Activated T-helper 1 cell treated with Interleukin-2 at 50 U/mL for 16 hours (primary cell): ENCODE data around the gene HCRT.

Experiments
- DNase-seq: peaks from one replicate; pipeline ENCODE4 v3.0.0-alpha.2; 2020; ENCODE audit warnings: low read depth

The HCRT gene

DNA sequence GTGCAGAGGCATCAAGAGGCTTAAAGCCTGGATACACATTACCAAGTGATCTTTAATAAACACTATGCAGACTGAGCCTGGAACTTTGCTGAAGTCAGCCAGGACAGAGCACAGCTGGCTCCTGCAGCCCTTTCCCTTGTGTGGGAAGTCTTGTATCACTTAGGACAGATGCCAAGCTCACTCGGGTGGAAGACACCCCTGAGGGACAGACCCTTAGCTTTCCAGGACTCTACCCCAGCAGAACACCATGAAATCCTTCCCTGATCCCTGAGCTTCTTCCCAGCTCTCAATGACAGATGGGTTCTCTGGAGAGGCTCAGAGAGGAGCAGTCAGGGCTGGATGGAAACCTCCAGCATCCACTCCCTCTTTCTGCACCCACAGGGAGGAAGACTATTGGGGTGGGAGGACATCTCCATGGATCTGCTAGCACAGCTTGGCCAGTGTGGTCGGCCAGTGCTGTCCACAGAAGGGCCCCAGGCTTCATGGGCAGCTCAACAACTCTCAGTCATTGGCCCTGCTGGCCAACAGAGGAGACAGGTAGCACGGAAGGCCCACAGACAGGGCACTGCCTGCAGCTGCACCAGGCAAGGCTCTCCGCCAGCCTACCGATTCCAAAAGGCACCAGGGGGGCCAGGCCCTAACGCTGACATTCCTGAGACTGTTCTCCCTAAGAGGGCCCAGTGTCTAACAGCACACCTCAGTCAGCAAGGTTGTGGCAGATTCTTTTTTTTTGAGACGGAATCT lies 46.3 kb downstream of the HCRT start:
- no peak for DNase-seq

DNA sequence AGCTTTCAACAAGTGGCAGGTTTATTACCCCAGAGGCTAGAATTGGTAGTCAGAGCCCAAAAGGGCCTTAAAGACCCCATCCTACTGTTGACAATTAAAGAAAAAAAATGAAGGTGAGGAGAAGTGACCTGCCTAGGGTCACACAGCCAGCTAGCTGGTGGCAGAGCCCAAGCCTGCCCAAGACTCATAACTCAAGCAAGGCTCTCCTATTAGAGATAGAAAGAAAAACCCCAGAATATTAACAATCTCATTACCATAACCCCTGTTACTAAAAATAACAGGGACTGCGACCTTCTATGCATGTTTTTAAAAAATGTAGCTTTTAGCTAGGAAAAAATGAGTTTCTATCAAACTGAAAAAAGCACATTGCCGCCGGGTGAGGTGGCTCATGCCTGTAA lies 48.6 kb downstream of the HCRT start:
- DNase-seq: no peak

DNA sequence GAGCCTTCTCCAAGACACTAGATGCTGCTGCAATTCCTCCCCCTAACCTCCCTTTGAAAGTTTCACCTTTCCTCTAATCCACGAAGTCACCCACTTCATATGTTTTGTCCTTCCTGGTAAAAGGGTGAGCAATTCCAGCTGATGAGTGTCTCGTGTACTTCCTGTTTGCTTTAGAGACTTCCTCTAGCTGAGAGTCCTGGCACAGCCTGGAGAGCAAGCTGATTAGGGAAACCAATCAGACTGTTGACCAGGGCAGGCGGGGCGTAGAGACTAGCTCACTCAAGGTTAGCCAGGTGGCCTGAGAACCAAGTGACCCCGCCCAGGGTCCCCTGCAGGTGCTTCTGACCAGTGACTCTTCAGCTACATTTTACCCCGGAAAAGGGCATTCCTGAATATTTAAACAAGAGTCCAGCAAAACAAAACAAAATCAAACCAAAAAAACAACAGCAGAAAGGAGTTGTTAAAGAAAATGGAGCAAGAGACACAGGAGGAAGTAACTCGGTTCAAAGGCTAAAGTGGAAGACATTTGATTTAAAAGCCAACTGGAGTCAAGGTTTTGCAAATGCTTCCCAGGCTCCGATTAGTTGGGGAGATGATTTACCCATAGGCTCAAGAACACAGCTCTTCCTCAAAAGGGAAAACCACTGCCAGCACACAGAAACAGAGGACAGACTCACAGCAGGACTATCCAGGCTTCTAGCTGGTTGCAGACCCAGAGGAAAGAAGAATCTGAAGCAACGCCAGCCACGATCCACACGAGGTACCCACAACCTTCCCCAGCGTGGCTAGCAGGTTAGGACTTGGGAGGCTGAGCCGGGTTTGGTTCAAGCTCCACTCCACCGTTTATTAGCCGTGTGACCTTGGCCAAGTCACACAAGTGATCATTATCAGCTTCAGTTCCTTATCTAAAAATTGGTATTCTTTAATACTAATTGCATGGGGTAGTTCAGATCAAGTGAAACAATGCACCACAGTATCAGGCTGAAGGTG lies 49.3 kb downstream of the HCRT start:
- no peak for DNase-seq

DNA sequence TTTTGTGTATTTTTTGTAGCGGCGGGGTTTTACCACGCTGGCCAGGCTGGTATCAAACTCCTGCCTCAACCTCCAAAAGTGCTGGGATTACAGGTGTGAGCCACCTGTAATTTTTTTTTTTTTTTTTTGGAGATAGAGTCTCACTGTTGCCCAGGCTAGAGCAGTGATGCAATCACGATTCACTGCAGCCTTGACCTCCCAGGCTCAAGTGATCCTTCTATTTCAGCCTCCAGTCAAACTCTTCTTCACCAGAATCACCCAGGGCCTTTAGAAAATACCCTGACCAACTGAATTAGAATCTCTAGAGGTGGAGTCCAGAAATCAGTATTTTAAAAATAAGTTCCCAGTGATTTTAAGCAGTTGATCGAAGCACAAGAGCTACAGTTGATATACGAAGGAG lies 50.1 kb downstream of the HCRT start:
- no peak for DNase-seq
